IPS-18a (cell line): ENCODE data around the gene FAM110A.

Experiments used
- H3K27ac ChIP-seq: one replicate; pipeline ENCODE4 v1.5.1; 2013; ENCODE audit warnings: low read length
- H3K27me3 ChIP-seq: one replicate; pipeline ENCODE4 v1.6.1; 2013; ENCODE audit warnings: mild to moderate bottlenecking, low read length; ENCODE audit not compliant: control insufficient read depth, insufficient read depth
- H3K36me3 ChIP-seq: one replicate; pipeline ENCODE4 v1.6.1; 2013; ENCODE audit warnings: low read depth, low read length; ENCODE audit not compliant: control insufficient read depth
- H3K4me1 ChIP-seq: one replicate; pipeline ENCODE4 v1.6.1; 2013; ENCODE audit warnings: low read depth, low read length; ENCODE audit not compliant: control insufficient read depth
- H3K4me3 ChIP-seq: one replicate; pipeline ENCODE4 v1.5.1; 2013; ENCODE audit warnings: low read length
- H3K9ac ChIP-seq: one replicate; pipeline ENCODE4 v1.6.1; 2013; ENCODE audit warnings: mild to moderate bottlenecking, low read length, moderate library complexity
- H3K9me3 ChIP-seq: one replicate; pipeline ENCODE4 v1.6.1; 2013; ENCODE audit warnings: low read depth, low read length; ENCODE audit not compliant: control insufficient read depth

Gene FAM110A

GRCh38 chr20:865440-865839, 31.9 kb downstream of the FAM110A start:
- no peaks in the 10 kb centered on the region for H3K36me3 ChIP-seq
- no peaks in the 10 kb centered on the region for H3K4me1 ChIP-seq
- no peaks in the 10 kb centered on the region for H3K9me3 ChIP-seq
- H3K9ac ChIP-seq, result no peak overlapping the region
- H3K4me3 ChIP-seq, result no peak overlapping the region
- H3K27ac ChIP-seq, result no peak overlapping the region
- no peaks in the 10 kb centered on the region for H3K27me3 ChIP-seq

GRCh38 chr20:868279-868678, 34.8 kb downstream of the FAM110A start:
- Histone ChIP-seq H3K27me3 (no peaks in the 10 kb centered on the region), H3K4me1 (peaks cover 1% of the 10 kb centered on the region), H3K4me3 (no peak overlapping the region), H3K27ac (no peak overlapping the region), H3K9me3 (no peaks in the 10 kb centered on the region), H3K9ac (no peak overlapping the region), H3K36me3 (no peaks in the 10 kb centered on the region)

DNA sequence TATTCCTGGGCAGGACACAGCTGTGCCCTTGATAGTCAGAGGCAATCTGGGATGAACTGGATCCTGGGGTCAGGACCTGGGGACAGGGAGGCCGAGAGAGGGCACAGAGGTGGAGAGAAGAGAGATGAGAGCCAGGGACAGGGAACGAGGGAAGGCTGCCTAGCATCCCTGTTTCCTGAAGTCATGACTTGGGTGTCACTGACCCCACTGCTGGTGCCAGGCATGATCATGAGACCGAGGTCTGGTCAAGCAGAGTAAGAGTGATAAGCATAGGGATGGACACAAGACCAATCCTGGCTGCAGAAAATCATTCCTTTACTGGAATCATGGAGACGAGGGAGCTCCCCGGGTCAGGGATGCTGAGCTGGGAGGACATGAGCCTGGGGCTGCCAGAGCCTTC, 36.1 kb downstream of the FAM110A start:
- Histone ChIP-seq H3K9me3 (no peaks in the 10 kb centered on the region), H3K27ac (no peak overlapping the region), H3K4me1 (peaks cover 3% of the 10 kb centered on the region), H3K9ac (no peak overlapping the region), H3K36me3 (no peaks in the 10 kb centered on the region), H3K4me3 (no peak overlapping the region), H3K27me3 (no peaks in the 10 kb centered on the region)

DNA sequence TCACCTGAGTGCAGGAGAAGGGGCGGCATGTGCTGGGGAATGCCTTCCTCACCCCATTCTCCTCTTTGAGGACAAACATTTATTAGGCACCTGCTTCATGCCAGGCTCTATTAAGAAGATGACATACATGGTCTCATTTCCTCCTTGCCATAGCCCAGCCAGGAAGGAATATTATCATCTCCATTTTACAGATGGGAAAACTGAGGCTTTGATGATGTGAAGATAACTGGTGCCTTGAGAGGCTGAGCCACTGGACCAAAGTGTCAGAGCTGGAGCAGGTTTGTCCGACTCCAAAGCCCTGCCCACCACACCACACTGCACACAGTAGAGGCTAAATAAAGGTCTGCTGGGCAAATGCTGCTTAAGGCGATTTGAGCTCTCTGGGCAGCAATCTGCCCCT, 37.2 kb downstream of the FAM110A start:
- no peaks in the 10 kb centered on the region for H3K27me3 ChIP-seq
- H3K36me3 ChIP-seq, result no peaks in the 10 kb centered on the region
- no peak overlapping the region for H3K27ac ChIP-seq
- no peaks in the 10 kb centered on the region for H3K9me3 ChIP-seq
- H3K4me3 ChIP-seq, result no peak overlapping the region
- H3K4me1 ChIP-seq, result peaks cover 3% of the 10 kb centered on the region
- H3K9ac ChIP-seq, result no peak overlapping the region

GRCh38 chr20:871436-871835, 37.9 kb downstream of the FAM110A start:
- Histone ChIP-seq H3K4me3 (no peak overlapping the region), H3K9ac (no peak overlapping the region), H3K27ac (no peak overlapping the region), H3K9me3 (no peaks in the 10 kb centered on the region), H3K27me3 (no peaks in the 10 kb centered on the region), H3K36me3 (no peaks in the 10 kb centered on the region), H3K4me1 (peaks cover 3% of the 10 kb centered on the region)

- no peak overlapping the region for H3K27ac ChIP-seq
- H3K9me3 ChIP-seq, result no peaks in the 10 kb centered on the region
- H3K4me1 ChIP-seq, result peaks cover 3% of the 10 kb centered on the region
Measured at GRCh38 chr20:871948-872347, 38.4 kb downstream of the FAM110A start.

GRCh38 chr20:872855-873520, 39.5 kb downstream of the FAM110A start:
- Histone ChIP-seq H3K4me3 (no peak overlapping the region), H3K9me3 (no peaks in the 10 kb centered on the region), H3K4me1 (peaks cover 3% of the 10 kb centered on the region)

More at GRCh38 chr20:871948-872347, 38.4 kb downstream of the FAM110A start:
- no peak overlapping the region for H3K4me3 ChIP-seq
- H3K9ac ChIP-seq, result no peak overlapping the region
- no peaks in the 10 kb centered on the region for H3K36me3 ChIP-seq
- H3K27me3 ChIP-seq, result no peaks in the 10 kb centered on the region

DNA sequence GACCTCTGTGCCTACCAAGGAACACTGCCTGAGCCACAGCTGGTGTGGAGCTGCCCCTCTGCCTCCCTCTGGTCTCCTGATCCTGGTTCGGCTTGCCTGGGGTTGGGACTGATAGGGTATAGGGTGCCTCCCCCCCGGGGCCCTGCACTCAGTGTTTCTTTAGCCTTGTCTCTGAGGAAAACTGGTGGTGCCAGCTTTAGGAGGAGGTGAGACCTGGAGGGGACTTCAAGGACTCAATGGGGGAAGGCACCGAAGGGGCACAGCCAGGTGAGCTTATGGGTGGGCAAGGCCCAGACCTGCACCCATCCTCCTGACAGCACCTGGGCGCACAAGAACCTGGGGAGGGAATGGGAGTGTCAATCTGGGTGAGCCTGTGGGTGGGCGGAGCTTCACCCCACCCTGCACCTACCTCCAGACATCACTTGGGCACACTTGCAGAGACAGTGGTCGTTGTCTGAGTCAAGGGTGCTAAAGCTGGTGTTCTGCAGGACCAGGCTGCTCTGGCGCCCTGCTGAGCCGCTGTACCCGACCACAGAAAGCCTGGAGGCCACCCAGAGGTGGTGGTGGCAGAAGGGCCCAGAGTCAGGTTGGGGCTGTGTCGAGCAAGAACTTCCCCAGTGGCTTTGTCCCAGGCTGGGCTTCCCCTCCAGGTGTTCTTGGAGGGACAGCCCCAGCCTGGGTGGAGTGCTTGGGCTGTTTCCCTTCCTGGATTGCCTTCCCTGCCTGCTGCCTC, 40.5 kb downstream of the FAM110A start:
- no peak overlapping the region for H3K4me3 ChIP-seq
- no peaks in the 10 kb centered on the region for H3K27me3 ChIP-seq
- H3K9me3 ChIP-seq, result no peaks in the 10 kb centered on the region
- H3K9ac ChIP-seq, result no peak overlapping the region
- peaks cover 3% of the 10 kb centered on the region for H3K4me1 ChIP-seq
- H3K27ac ChIP-seq, result no peak overlapping the region
- H3K36me3 ChIP-seq, result no peaks in the 10 kb centered on the region

More at GRCh38 chr20:872855-873520, 39.5 kb downstream of the FAM110A start:
- H3K9ac ChIP-seq, result no peak overlapping the region
- no peaks in the 10 kb centered on the region for H3K36me3 ChIP-seq
- no peak overlapping the region for H3K27ac ChIP-seq
- no peaks in the 10 kb centered on the region for H3K27me3 ChIP-seq

DNA sequence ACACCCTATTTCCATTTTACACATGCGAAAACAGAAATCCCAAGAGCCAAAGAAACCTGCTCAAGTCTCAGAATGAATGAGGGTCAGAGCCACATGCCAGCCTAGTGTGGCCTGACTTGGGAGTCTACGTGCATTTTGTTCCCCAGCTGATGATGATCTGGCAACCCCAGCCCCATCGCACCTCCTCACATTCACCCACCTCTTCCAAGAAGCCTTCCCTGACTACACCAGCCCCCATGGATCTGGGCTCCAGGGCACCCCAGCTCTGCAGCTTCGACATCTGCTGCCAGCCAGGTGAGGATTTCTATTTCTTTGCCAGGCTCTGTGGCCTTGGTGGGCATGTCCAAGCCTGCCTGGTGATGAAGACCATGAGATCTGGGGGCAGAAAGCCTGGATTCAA, 41.6 kb downstream of the FAM110A start:
- Histone ChIP-seq H3K9ac (no peak overlapping the region), H3K27me3 (no peaks in the 10 kb centered on the region), H3K36me3 (no peaks in the 10 kb centered on the region), H3K4me3 (no peak overlapping the region), H3K9me3 (no peaks in the 10 kb centered on the region), H3K27ac (no peak overlapping the region), H3K4me1 (peaks cover 3% of the 10 kb centered on the region)

DNA sequence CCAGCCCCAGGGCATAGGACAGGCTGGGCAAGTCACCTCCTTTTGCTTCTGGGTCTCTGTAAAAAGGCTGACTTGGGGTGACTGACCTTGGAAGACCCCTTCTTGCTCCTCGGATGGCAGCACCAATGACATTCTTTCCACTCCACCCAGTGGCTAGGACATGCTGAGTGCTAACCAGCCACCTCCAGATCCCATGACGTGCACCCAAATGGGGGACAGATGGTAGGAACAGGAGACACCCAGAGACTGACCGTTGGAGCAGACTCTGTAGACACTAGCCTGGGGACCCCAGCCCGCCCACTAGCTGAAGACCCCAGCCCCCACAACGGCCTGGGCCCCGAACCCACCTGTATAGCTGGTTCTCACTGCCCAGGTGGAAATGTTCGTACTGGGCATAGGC, 44.3 kb downstream of the FAM110A start:
- Histone ChIP-seq H3K9ac (no peak overlapping the region), H3K27ac (no peak overlapping the region), H3K36me3 (no peaks in the 10 kb centered on the region), H3K4me1 (peaks cover 3% of the 10 kb centered on the region), H3K27me3 (no peaks in the 10 kb centered on the region), H3K9me3 (no peaks in the 10 kb centered on the region), H3K4me3 (no peak overlapping the region)

DNA sequence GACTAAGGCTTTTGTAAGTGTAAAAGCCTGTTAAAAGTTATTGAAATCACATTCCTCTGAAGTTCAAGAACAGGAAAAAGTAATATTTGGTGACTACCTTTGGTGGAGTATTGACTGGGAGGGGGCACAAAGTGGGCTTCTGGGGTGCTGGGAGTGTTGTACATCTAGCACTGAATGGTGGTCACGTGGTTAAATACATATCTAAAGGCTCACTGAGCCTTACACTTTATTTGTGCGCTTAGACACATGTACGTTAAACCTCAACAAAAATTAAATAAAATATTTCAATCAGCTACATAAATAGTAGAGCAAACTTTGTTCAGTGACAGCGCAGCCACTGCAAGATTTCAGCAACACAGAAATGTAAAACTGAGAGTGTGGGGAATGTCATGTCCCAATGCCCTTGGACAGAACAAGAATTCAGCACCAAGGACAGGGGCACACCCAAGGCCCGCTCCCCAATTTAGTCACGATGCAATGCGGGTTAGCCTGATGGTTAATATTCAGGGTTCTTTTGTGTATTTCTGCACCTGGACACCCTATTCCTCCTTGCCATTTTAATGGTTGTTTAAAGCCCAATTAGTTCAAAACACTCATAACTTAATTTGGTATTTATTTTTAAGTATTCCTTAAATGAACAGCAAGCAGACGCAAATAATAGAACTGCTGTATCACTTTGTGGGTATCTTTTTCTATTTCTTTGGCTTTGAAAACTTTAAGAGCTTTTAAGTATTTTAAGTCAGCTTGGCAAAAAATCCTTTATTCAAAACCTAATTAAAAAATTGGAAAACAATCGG, 45.2 kb downstream of the FAM110A start:
- no peaks in the 10 kb centered on the region for H3K36me3 ChIP-seq
- H3K9ac ChIP-seq, result no peak overlapping the region
- H3K4me3 ChIP-seq, result no peak overlapping the region
- no peak overlapping the region for H3K27ac ChIP-seq
- H3K4me1 ChIP-seq, result no peaks in the 10 kb centered on the region
- H3K9me3 ChIP-seq, result no peaks in the 10 kb centered on the region
- H3K27me3 ChIP-seq, result no peaks in the 10 kb centered on the region
